HUES6 (cell line): ENCODE results near the gene DNPH1.

Experiments used
- H3K27ac ChIP-seq: 2 replicates; pipeline ENCODE4 v1.7.0; 2013; ENCODE audit warnings: low read depth, mild to moderate bottlenecking, low read length, inconsistent platforms
- H3K27me3 ChIP-seq: 2 replicates; pipeline ENCODE4 v1.6.1; 2013; ENCODE audit warnings: low read length; ENCODE audit not compliant: control insufficient read depth, insufficient read depth
- H3K36me3 ChIP-seq: 2 replicates; pipeline ENCODE4 v1.6.1; 2013; ENCODE audit warnings: low read length; ENCODE audit not compliant: control insufficient read depth, insufficient read depth
- H3K4me1 ChIP-seq: 2 replicates; pipeline ENCODE4 v1.6.1; 2013; ENCODE audit warnings: low read length; ENCODE audit not compliant: control insufficient read depth, insufficient read depth
- H3K4me3 ChIP-seq: 2 replicates; pipeline ENCODE4 v1.5.1; 2013; ENCODE audit warnings: low read depth, low read length
- H3K9ac ChIP-seq: one replicate; pipeline ENCODE4 v1.6.1; 2013; ENCODE audit warnings: mild to moderate bottlenecking, low read length
- H3K9me3 ChIP-seq: 2 replicates; pipeline ENCODE4 v1.6.1; 2013; ENCODE audit warnings: low read depth, low read length; ENCODE audit not compliant: control insufficient read depth, insufficient read depth

DNPH1 gene

DNA sequence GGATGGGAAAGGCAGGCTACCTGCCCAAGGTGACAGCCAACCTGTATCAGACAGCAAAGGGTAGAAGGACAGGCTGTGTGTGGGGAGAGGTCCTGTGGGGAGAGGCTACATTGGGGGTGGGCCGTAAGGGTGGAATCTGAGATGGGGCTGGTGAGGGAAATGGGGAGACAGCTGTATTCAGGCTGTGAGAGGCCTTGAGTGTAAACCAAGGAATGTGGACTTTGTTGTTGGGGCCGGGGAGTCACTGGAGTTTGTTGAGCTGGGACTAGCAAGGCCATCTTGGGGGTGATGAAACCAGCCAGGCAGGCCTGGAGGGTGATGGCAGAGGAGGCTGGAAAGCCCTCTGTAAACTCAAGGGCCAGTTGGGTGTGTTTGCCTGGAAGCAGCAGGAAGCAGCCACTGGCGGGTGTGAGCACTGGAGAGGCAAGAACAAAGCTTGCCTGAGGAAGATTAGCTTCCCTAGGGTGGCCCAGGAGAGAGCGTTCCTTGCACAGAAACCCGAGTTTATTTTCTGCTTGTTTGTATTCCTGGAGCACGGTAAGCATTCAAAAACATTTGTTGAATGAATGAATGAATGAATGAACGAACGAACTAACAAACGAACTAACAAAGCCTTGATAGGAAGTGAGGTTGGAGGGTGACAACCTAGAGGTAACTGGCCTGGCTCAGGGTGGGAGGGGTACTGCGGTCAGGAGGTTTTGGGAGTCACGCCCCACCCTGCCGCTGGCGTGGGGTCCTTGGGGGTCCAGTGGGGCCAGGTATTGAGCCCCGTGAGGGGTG, 32.9 kb upstream of the DNPH1 start:
- Histone ChIP-seq H3K27ac (no peak overlapping the region), H3K9ac (no peak overlapping the region), H3K9me3 (no peaks in the 10 kb centered on the region), H3K27me3 (no peaks in the 10 kb centered on the region; the same call in 1 of the 2 replicates), H3K4me3 (no peak overlapping the region), H3K4me1 (peaks cover 15% of the 10 kb centered on the region), H3K36me3 (no peaks in the 10 kb centered on the region)

DNA sequence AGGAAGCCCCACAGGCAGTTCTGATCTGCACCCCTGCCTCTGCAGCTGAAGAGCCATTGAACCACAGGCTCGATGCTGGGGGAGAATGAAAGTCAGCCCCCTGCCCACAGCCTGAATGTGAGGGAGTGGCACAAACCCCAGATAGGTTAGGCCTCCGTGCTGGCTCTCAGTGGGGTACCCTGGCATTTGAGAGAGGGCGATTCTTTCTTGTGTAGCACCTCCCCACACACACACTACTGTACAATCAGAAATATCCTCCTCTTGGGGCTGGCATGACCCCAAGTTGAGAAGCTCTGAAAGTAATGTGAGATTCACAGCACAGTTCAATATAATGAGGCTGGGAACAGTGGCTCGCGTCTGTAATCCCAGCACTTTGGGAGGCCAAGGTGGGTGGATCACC, 31.9 kb upstream of the DNPH1 start:
- Histone ChIP-seq H3K4me1 (peaks cover 10% of the 10 kb centered on the region), H3K27me3 (no peaks in the 10 kb centered on the region; the same call in 1 of the 2 replicates), H3K4me3 (no peak overlapping the region), H3K27ac (no peak overlapping the region), H3K36me3 (no peaks in the 10 kb centered on the region), H3K9me3 (no peaks in the 10 kb centered on the region), H3K9ac (no peak overlapping the region)

DNA sequence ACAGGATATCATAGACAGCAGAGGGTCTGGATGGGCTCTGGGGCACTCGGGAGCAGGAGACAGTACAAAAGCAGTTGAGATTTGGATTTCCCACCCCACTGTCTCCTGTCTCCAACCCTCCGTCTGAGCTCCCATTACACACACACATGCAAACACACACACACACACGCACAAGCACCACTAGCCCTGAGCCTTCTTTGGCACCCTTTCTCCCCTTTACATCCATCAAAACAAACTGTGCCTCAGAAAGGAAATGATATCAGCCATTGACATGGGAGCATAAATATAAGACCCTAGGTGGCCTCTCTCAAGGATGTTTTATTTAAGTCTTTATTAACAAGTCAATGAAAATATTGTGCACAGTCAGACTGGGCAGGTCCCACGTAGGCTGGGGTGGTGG, 31.5 kb upstream of the DNPH1 start:
- H3K4me3 ChIP-seq: no peak overlapping the region
- H3K4me1 ChIP-seq: peaks cover 10% of the 10 kb centered on the region
- no peak overlapping the region for H3K27ac ChIP-seq
- no peaks in the 10 kb centered on the region for H3K36me3 ChIP-seq
- no peaks in the 10 kb centered on the region; the same call in 1 of the 2 replicates for H3K27me3 ChIP-seq
- H3K9me3 ChIP-seq: no peaks in the 10 kb centered on the region
- no peak overlapping the region for H3K9ac ChIP-seq

DNA sequence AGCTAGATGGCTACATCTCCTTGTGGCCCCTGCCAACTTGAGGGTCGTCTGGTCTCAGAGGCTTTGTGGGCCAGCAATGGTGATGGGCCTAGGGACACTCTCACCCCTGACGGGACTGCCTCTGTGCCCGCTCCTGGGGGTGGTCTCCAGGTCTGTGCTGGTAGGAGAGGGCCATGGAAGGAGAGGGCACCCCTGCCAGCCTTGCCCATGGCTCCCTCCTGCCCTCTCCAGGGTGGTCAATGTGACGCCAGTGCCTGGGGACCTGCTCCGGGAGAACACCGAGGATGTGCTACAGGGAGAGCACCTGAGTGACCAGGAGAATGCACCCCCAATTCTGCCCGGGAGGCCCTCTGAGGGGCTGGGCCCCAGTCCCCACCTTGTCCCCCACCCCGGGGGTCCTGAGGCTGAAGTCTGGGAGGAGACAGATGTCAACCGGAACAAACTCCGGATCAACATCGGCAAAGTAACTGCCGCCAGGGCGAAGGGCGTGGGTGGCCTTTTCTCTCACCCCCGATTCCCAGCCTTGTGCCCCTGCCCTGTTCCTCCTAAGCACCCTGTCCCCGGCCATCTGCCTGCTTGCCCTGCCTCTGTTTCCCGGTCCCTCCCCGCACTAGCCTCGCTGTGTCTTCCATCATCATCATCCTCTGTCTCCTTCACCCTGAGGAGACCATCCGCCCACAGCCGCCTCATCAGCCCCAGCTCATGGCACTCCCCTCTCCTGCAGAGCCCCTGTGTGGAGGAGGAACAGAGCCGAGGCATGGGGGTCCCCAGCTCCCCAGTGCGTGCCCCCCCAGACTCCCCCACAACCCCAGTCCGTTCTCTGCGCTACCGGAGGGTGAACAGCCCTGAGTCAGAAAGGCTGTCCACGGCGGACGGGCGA, 29.8 kb upstream of the DNPH1 start:
- H3K4me3 ChIP-seq: no peak overlapping the region
- no peaks in the 10 kb centered on the region for H3K27me3 ChIP-seq
- H3K9ac ChIP-seq: no peak overlapping the region
- no peak overlapping the region for H3K27ac ChIP-seq
- H3K9me3 ChIP-seq: no peaks in the 10 kb centered on the region
- peaks cover 10% of the 10 kb centered on the region for H3K4me1 ChIP-seq
- H3K36me3 ChIP-seq: no peaks in the 10 kb centered on the region

DNA sequence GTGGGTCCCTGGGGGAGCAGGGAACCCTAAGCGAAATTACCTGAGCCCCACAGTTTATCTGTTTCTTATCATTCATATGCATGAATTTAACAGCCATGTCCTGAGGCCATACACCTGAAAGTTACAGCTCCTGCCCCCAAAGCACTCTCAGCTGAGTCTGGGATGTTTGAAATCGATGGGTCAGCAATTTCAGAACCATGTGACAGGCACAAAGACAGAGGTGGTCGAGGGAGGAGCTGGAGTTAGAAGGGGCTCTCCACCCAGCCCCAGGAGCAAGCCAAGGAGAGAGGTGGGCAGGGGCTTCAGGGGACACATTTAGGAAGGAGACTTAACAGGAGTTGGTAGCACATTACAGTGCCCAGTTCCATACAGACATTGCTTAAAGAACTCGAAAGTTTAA, 28.9 kb upstream of the DNPH1 start:
- Histone ChIP-seq H3K27me3 (no peaks in the 10 kb centered on the region; the same call in 1 of the 2 replicates), H3K36me3 (no peaks in the 10 kb centered on the region), H3K4me3 (no peak overlapping the region), H3K4me1 (peaks cover 10% of the 10 kb centered on the region), H3K9me3 (no peaks in the 10 kb centered on the region), H3K27ac (no peak overlapping the region), H3K9ac (no peak overlapping the region)

GRCh38 chr6:43257367-43258145, 28.3 kb upstream of the DNPH1 start:
- peaks cover 10% of the 10 kb centered on the region for H3K4me1 ChIP-seq
- H3K9ac ChIP-seq: no peak overlapping the region
- no peak overlapping the region for H3K27ac ChIP-seq
- H3K4me3 ChIP-seq: no peak overlapping the region
- H3K27me3 ChIP-seq: no peaks in the 10 kb centered on the region; the same call in 1 of the 2 replicates
- no peaks in the 10 kb centered on the region for H3K36me3 ChIP-seq
- no peaks in the 10 kb centered on the region for H3K9me3 ChIP-seq

DNA sequence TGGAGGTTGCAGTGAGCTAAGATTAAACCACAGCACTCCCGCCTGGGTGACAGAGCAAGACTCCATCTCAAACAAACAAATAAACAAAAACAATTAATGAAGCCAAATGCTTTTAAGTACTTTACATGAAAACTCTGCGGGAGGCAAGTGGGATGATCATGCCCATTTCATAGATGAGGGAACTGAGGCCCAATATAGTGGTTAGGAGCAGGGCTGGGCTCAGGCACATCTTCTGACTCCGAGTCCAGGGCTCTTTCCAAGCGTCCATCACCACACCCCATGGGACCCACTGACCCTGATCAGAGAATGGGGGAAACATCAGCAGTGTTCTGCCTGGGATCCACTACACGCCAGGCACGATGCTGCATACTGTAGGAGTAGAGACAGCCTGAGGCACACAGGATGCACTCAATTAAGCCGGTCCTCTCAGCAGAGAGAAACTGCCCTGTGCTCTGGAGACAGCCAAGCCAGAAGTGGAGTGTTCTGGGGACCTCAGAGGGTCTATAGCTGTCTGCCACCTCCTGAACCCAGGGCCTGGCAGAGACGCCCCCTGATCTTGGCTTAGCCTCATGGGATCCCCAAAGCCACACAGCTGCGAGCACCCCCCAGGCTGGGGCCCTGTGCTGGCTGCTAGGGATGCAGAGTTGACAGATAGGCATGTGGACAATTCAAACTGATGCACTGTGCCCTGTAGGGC, 27.5 kb upstream of the DNPH1 start:
- Histone ChIP-seq H3K9ac (no peak overlapping the region), H3K4me1 (peaks cover 10% of the 10 kb centered on the region), H3K4me3 (no peak overlapping the region), H3K36me3 (no peaks in the 10 kb centered on the region), H3K27ac (no peak overlapping the region), H3K27me3 (no peaks in the 10 kb centered on the region; the same call in 1 of the 2 replicates), H3K9me3 (no peaks in the 10 kb centered on the region)

GRCh38 chr6:43255408-43256054, 26.2 kb upstream of the DNPH1 start:
- no peaks in the 10 kb centered on the region for H3K9me3 ChIP-seq
- H3K4me1 ChIP-seq: peaks cover 23% of the 10 kb centered on the region
- no peak overlapping the region for H3K9ac ChIP-seq
- no peak overlapping the region for H3K4me3 ChIP-seq
- peaks cover 7% of the 10 kb centered on the region; the same call in 1 of the 2 replicates for H3K27me3 ChIP-seq
- H3K36me3 ChIP-seq: no peaks in the 10 kb centered on the region
- H3K27ac ChIP-seq: no peak overlapping the region

GRCh38 chr6:43254846-43255245, 25.6 kb upstream of the DNPH1 start:
- Histone ChIP-seq H3K9ac (no peak overlapping the region), H3K9me3 (no peaks in the 10 kb centered on the region), H3K27me3 (peaks cover 7% of the 10 kb centered on the region; the same call in 1 of the 2 replicates), H3K36me3 (no peaks in the 10 kb centered on the region), H3K4me1 (peaks cover 25% of the 10 kb centered on the region), H3K4me3 (no peak overlapping the region), H3K27ac (no peak overlapping the region)
